Fibroblast of villous mesenchyme (primary cell): Measurements from ENCODE around the gene GABPB1. TPM values are rescaled to one million over a fixed set of nuclear protein-coding genes. Genes with fewer than 3 reads are reported as not detected.

Experiments used
- DNase-seq: peaks from one replicate; pipeline ENCODE4 v3.0.0-alpha.2; 2010; ENCODE audit warnings: low read depth
- H3K4me3 ChIP-seq: 2 replicates; pipeline ENCODE4 v1.5.1; 2011; ENCODE audit warnings: low read depth, mild to moderate bottlenecking, low read length
- CTCF ChIP-seq: IDR thresholded peaks from 2 replicates; pipeline ENCODE4 v1.5.1; 2012; ENCODE audit warnings: low read depth, mild to moderate bottlenecking, low read length; ENCODE audit not compliant: insufficient read depth
- total RNA-seq: library from RNA; depleted of rRNA; stranded (reverse); fragments of >200 nt; gene quantifications from 2 replicates; pipeline ENCODE4 v1.2.3, GENCODE V29; 2012

GABPB1 gene
- total RNA-seq, 1 donor: 44.9 TPM

DNA sequence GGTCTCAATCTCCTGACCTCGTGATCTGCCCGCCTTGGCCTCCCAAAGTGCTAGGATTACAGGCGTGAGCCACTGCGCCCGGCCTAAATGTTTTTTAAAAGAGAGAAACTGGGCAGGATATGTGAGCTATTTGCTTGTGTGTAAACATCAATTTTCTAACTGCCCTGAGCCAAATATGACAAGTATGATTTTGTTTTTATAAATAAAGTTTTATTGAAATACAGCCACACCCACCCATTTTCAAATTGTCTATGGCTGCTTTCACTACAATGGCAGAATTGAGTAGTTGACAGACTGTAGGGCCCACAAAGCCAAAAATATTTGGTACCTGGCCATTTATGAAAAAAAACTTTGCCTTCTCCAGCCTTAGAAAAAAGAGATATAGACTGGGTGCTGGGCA lies 73.6 kb downstream of the GABPB1 start:
- no peak for TF ChIP-seq CTCF
- DNase-seq: no peak
- H3K4me3 ChIP-seq: no peak overlapping the region

GRCh38 chr15:50280271-50280670 lies 74.7 kb downstream of the GABPB1 start:
- TF ChIP-seq CTCF: no peak
- DNase-seq: no peak
- H3K4me3 ChIP-seq: no peak overlapping the region

DNA sequence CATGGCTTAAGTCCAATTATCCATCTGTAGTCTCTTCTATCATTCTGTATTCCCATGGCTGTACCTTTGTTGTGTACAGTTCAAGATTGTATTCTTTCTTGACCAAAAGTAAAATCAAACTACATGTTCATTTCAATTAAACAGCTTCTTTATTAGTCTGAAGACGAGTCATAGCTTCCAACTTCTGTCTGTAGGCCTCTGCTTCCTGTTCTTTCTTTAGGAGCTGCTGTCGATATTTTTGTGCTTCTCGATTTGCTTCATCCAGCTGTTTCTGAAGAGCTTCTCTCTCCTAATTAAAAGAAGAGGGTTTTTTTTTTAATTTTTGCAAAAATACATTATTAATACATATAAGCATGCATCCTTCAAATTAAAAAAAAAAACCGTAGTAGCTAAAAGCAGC lies 76.5 kb downstream of the GABPB1 start:
- no peak for TF ChIP-seq CTCF
- DNase-seq: no peak
- no peak overlapping the region for H3K4me3 ChIP-seq

DNA sequence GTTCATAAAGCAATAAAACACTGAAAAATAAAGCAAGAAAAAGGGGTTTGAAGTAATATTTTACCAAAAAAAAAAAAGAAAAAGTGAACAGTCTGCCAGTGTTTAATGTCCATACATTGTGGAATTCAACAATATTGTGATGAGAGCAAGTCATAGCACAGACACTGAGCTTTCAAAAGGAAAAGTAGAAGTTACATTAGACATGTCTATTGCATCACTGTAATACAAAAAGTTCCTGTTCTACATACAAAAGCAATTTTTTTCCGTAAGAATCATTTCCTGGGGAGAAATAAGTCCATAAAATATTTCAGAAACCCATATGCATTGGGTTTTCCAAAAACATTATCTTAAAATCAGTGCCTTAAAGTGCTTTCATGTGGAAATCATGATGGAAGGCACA lies 77.6 kb downstream of the GABPB1 start:
- no peak for TF ChIP-seq CTCF
- DNase-seq: no peak
- no peak overlapping the region for H3K4me3 ChIP-seq

DNA sequence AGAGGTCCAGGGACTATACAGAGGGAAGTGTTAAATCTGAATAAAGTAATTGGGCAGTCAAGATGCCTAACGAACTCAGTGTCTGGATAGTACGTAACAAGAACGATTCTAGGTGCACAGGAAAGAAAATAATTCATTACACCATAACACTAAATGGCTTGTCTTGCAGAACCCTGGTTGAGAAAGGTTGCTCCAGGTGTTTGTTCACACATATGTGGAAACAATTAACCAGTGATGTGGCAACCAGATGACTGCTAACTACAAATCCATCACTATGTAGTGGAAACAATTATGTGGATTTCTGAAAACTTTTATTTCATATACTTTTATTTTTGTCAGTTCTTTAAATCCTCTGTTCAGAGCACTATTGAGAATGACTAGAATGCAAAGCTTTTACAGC lies 79.1 kb downstream of the GABPB1 start:
- DNase-seq: no peak
- no peak overlapping the region for H3K4me3 ChIP-seq
- no peak for TF ChIP-seq CTCF

GRCh38 chr15:50275091-50275490 lies 79.9 kb downstream of the GABPB1 start:
- DNase-seq: no peak
- no peak overlapping the region for H3K4me3 ChIP-seq
- TF ChIP-seq CTCF: no peak

- no peak for DNase-seq
- no peak overlapping the region for H3K4me3 ChIP-seq
- no peak for TF ChIP-seq CTCF
These were observed 87.4 kb downstream of the GABPB1 start for GRCh38 chr15:50267577-50267976.
